Lower lobe of right lung (tissue), 2 donors: ENCODE data around the gene GRB10. TPM values are rescaled to one million over a fixed set of nuclear protein-coding genes. Genes with fewer than 3 reads are reported as not detected.
"Not testable (repeated sequence)": the region's sequence is repeated elsewhere in the genome, so short reads cannot be mapped to it uniquely, and the experiment has no call there.

ENCODE experiments used
- ATAC-seq, 2 donors: fragments of 200-7000 bp; cut with Tn5 transposase; one replicate each; pipeline ENCODE4 v1.9.1; 2020 to 2022; ENCODE audit warnings: mild to moderate bottlenecking in 2 of 2, moderate library complexity in 2 of 2
- DNase-seq: peaks from one replicate; pipeline ENCODE4 v3.0.0-alpha.2; 2020
- H3K27ac ChIP-seq: fragments of 200-600 bp; one replicate; pipeline ENCODE4 v1.8.0; 2022
- H3K27me3 ChIP-seq: fragments of 200-600 bp; one replicate; pipeline ENCODE4 v1.8.0; 2022; ENCODE audit warnings: low read depth
- H3K36me3 ChIP-seq: fragments of 200-600 bp; one replicate; pipeline ENCODE4 v1.8.0; 2022; ENCODE audit warnings: mild to moderate bottlenecking
- H3K4me1 ChIP-seq: fragments of 200-600 bp; one replicate; pipeline ENCODE4 v1.8.0; 2022
- H3K4me3 ChIP-seq: fragments of 200-600 bp; one replicate; pipeline ENCODE4 v1.8.0; 2022; ENCODE audit warnings: mild to moderate bottlenecking
- H3K9me3 ChIP-seq: fragments of 200-600 bp; one replicate; pipeline ENCODE4 v1.8.0; 2022
- intact Hi-C: fragments of 100-400 bp; cut with DNase I; formaldehyde crosslinking; loops from one replicate; pipeline ENCODE4 v1.11.0; 2022
- total RNA-seq: library from RNA; stranded (reverse); fragmentation: NEBNext Ultra II Directional; extraction: Animal tissue kit (Norgen Biotek cat#: 25700); gene quantifications from one replicate; pipeline ENCODE4 v1.2.1, GENCODE V29; 2021
- TF ChIP-seq, protein P1 (sequence below): fragments of 200-600 bp; IDR thresholded peaks from one replicate; pipeline ENCODE4 v1.8.0; 2022; ENCODE audit warnings: antibody characterized with exemption, mild to moderate bottlenecking
- donor health status: DM: no; HTN: yes; CAD: no; lungs with severe emphysema.

The GRB10 gene
- total RNA-seq, 1 donor from 2014 or later: 36.5 TPM

- Histone ChIP-seq H3K27ac (no peak overlapping the region), H3K36me3 (peaks cover 24% of the 10 kb centered on the region), H3K9me3 (no peaks in the 10 kb centered on the region), H3K4me1 (no peaks in the 10 kb centered on the region), H3K4me3 (no peak overlapping the region), H3K27me3 (no peaks in the 10 kb centered on the region)
- DNase-seq (no peak), ATAC-seq (no peak)
- TF ChIP-seq, protein P1, sequence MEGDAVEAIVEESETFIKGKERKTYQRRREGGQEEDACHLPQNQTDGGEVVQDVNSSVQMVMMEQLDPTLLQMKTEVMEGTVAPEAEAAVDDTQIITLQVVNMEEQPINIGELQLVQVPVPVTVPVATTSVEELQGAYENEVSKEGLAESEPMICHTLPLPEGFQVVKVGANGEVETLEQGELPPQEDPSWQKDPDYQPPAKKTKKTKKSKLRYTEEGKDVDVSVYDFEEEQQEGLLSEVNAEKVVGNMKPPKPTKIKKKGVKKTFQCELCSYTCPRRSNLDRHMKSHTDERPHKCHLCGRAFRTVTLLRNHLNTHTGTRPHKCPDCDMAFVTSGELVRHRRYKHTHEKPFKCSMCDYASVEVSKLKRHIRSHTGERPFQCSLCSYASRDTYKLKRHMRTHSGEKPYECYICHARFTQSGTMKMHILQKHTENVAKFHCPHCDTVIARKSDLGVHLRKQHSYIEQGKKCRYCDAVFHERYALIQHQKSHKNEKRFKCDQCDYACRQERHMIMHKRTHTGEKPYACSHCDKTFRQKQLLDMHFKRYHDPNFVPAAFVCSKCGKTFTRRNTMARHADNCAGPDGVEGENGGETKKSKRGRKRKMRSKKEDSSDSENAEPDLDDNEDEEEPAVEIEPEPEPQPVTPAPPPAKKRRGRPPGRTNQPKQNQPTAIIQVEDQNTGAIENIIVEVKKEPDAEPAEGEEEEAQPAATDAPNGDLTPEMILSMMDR: no peak
- intact Hi-C loops: no loop called here
Observed at GRCh38 chr7:50588937-50589336, 193.8 kb downstream of the GRB10 start.

DNA sequence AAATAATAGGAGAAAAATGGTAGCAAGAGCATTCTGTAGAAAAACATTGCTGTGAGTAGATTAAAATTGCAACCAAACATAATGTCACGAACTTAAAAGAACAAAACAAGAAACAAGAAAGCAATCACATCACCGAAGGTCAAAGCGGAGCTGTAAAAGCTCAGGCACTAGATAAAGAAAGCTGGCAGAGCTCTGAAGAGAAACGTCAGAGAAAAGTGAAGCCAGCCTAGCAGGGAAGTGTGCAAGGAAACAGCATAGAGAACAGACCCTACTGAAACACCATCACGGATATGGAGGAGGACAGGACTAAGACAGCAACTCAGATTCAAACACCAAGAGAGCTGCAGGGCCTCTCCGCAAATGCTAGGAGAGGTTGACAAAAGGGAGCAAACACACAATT, 195.0 kb downstream of the GRB10 start:
- H3K27me3 ChIP-seq: no peaks in the 10 kb centered on the region
- no peak for DNase-seq
- peaks cover 12% of the 10 kb centered on the region for H3K36me3 ChIP-seq
- no peak overlapping the region for H3K27ac ChIP-seq
- H3K4me1 ChIP-seq: no peaks in the 10 kb centered on the region
- no peak for ATAC-seq
- no peak overlapping the region for H3K4me3 ChIP-seq
- intact Hi-C loops: no loop called here
- TF ChIP-seq, protein P1: no peak
- H3K9me3 ChIP-seq: peaks cover 6% of the 10 kb centered on the region

GRCh38 chr7:50584793-50585408, 197.8 kb downstream of the GRB10 start:
- no peaks in the 10 kb centered on the region for H3K27me3 ChIP-seq
- intact Hi-C loops: no loop called here

GRCh38 chr7:50584386-50584785, 198.3 kb downstream of the GRB10 start:
- Histone ChIP-seq H3K9me3 (peaks cover 6% of the 10 kb centered on the region), H3K36me3 (no peaks in the 10 kb centered on the region), H3K4me1 (no peaks in the 10 kb centered on the region), H3K27me3 (no peaks in the 10 kb centered on the region), H3K27ac (no peak overlapping the region), H3K4me3 (no peak overlapping the region)
- intact Hi-C loops: no loop called here
- DNase-seq (no peak), ATAC-seq (no peak)
- TF ChIP-seq, protein P1: no peak

More at GRCh38 chr7:50584793-50585408, 197.8 kb downstream of the GRB10 start:
- Histone ChIP-seq H3K36me3 (no peaks in the 10 kb centered on the region), H3K4me1 (no peaks in the 10 kb centered on the region), H3K4me3 (no peak overlapping the region), H3K9me3 (peaks cover 6% of the 10 kb centered on the region), H3K27ac (no peak overlapping the region)
- TF ChIP-seq, protein P1: no peak
- no peak for ATAC-seq
- no peak for DNase-seq

GRCh38 chr7:50583295-50583694, 199.4 kb downstream of the GRB10 start:
- H3K27me3 ChIP-seq, H3K27ac ChIP-seq, H3K4me1 ChIP-seq, H3K9me3 ChIP-seq, H3K36me3 ChIP-seq, H3K4me3 ChIP-seq, ATAC-seq, intact Hi-C loops, DNase-seq: not testable (repeated sequence)

- DNase-seq, H3K4me1 ChIP-seq, H3K4me3 ChIP-seq, H3K9me3 ChIP-seq, intact Hi-C loops, H3K27me3 ChIP-seq, ATAC-seq, H3K27ac ChIP-seq, H3K36me3 ChIP-seq: not testable (repeated sequence)
Observed at GRCh38 chr7:50582271-50582670, 200.4 kb downstream of the GRB10 start.

DNA sequence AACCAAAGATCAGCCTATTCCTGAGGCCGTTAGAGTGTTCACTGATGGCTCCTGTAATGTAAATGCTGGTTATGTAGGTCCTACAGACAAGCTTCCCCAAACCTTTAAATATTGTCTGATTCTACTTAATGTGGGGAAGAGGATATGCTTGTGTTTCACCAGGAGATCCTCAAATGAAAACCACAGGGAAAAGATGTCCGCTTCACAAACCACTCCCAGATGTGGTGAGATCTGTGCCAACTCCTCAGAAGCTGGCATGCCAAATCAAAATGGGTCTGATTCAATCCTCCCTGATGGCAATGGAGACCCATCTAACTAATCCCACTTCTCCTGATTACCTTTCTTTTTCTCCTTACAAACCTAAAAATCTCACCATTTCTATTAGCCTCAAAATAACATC, 202.0 kb downstream of the GRB10 start:
- H3K27me3 ChIP-seq, DNase-seq, ATAC-seq, H3K36me3 ChIP-seq, intact Hi-C loops, H3K9me3 ChIP-seq, H3K27ac ChIP-seq, H3K4me1 ChIP-seq, H3K4me3 ChIP-seq: not testable (repeated sequence)
